ENCODE data around the gene BFSP1. TPM values are rescaled to one million over a fixed set of nuclear protein-coding genes. Genes with fewer than 3 reads are reported as not detected.

Gene BFSP1
- total RNA-seq, 2 experiments from 2014 or later, result 2.7 to 3.2 TPM

- H3K4me1 Mint-ChIP-seq, result peaks cover 4% of the 10 kb centered on the region
- H3K27me3 Mint-ChIP-seq, result peaks cover 61% of the 10 kb centered on the region
- ChIA-PET CTCF (no interaction called here), POLR2A (no interaction called here)
- no peaks in the 10 kb centered on the region for H3K36me3 Mint-ChIP-seq (ENCODE audit: low read depth)
- H3K27ac Mint-ChIP-seq, result no peak overlapping the region
- no peak for DNase-seq
- no peaks in the 10 kb centered on the region for H3K9me3 Mint-ChIP-seq
- no peak overlapping the region for H3K4me3 Mint-ChIP-seq
Measured at GRCh38 chr20:17545127-17545526, 13.9 kb upstream of the BFSP1 start.

- Mint-ChIP-seq H3K27ac (no peak overlapping the region), H3K27me3 (peaks cover 55% of the 10 kb centered on the region), H3K4me1 (peaks cover 6% of the 10 kb centered on the region), H3K9me3 (no peaks in the 10 kb centered on the region), H3K36me3 (ENCODE audit: low read depth) (no peaks in the 10 kb centered on the region), H3K4me3 (no peak overlapping the region)
- ChIA-PET CTCF (interaction anchor here (1.4 kb wide), 1 partner anchor 38 kb away, joined by 5 read pairs; no protein-coding TSS in a partner anchor), POLR2A (interaction anchor here (1.5 kb wide), 1 partner anchor 66 kb away, joined by 3 read pairs; no protein-coding TSS in a partner anchor)
- DNase-seq, result no peak
Measured at GRCh38 chr20:17543531-17544131, 12.5 kb upstream of the BFSP1 start.

GRCh38 chr20:17542993-17543412 is 11.8 kb upstream of the BFSP1 start:
- POLR2A ChIA-PET, result interaction anchor here (1.5 kb wide), 1 partner anchor 67 kb away, joined by 3 read pairs; no protein-coding TSS in a partner anchor
- H3K9me3 Mint-ChIP-seq, result no peaks in the 10 kb centered on the region

GRCh38 chr20:17542481-17542880 is 11.3 kb upstream of the BFSP1 start:
- DNase-seq, result no peak
- H3K4me1 Mint-ChIP-seq, result peaks cover 16% of the 10 kb centered on the region
- ChIA-PET CTCF (interaction anchor here (1.1 to 3.3 kb wide), 2 partner anchors 29 to 140 kb away, joined by 3 to 15 read pairs; partner anchors contain the start of gene RRBP1), POLR2A (interaction anchor here (1.5 kb wide), 1 partner anchor 68 kb away, joined by 3 read pairs; no protein-coding TSS in a partner anchor)
- no peaks in the 10 kb centered on the region for H3K36me3 Mint-ChIP-seq (ENCODE audit: low read depth)
- H3K9me3 Mint-ChIP-seq, result no peaks in the 10 kb centered on the region
- H3K27ac Mint-ChIP-seq, result no peak overlapping the region
- H3K4me3 Mint-ChIP-seq, result no peak overlapping the region
- H3K27me3 Mint-ChIP-seq, result peaks cover 56% of the 10 kb centered on the region

More at GRCh38 chr20:17542993-17543412, 11.8 kb upstream of the BFSP1 start:
- H3K27me3 Mint-ChIP-seq, result peaks cover 53% of the 10 kb centered on the region
- no peak for DNase-seq
- peaks cover 11% of the 10 kb centered on the region for H3K4me1 Mint-ChIP-seq
- no peaks in the 10 kb centered on the region for H3K36me3 Mint-ChIP-seq (ENCODE audit: low read depth)
- H3K4me3 Mint-ChIP-seq, result no peak overlapping the region
- H3K27ac Mint-ChIP-seq, result no peak overlapping the region
- CTCF ChIA-PET, result interaction anchor here (1.1 to 1.4 kb wide), 2 partner anchors 28 to 38 kb away, joined by 3 to 5 read pairs; no protein-coding TSS in a partner anchor

- CTCF ChIA-PET, result interaction anchor here (0.9 to 3.3 kb wide), 3 partner anchors 29 to 140 kb away, joined by 3 to 15 read pairs (median 3); partner anchors contain the start of gene RRBP1
- Mint-ChIP-seq H3K4me3 (no peak overlapping the region), H3K9me3 (no peaks in the 10 kb centered on the region), H3K27ac (no peak overlapping the region), H3K27me3 (peaks cover 53% of the 10 kb centered on the region), H3K4me1 (peaks cover 21% of the 10 kb centered on the region), H3K36me3 (ENCODE audit: low read depth) (no peaks in the 10 kb centered on the region)
- POLR2A ChIA-PET, result no interaction called here
- no peak for DNase-seq
Measured at GRCh38 chr20:17541996-17542395, 10.8 kb upstream of the BFSP1 start.

GRCh38 chr20:17541596-17541995 is 10.4 kb upstream of the BFSP1 start:
- Mint-ChIP-seq H3K4me3 (no peak overlapping the region), H3K9me3 (no peaks in the 10 kb centered on the region), H3K27me3 (peaks cover 56% of the 10 kb centered on the region), H3K36me3 (ENCODE audit: low read depth) (no peaks in the 10 kb centered on the region), H3K4me1 (peaks cover 25% of the 10 kb centered on the region), H3K27ac (no peak overlapping the region)
- CTCF ChIA-PET, result interaction anchor here (0.9 to 3.3 kb wide), 2 partner anchors 34 to 141 kb away, joined by 3 to 15 read pairs; partner anchors contain the start of gene RRBP1
- POLR2A ChIA-PET, result no interaction called here
- DNase-seq, result no peak

- H3K36me3 Mint-ChIP-seq (ENCODE audit: low read depth), result no peaks in the 10 kb centered on the region
- no peaks in the 10 kb centered on the region for H3K9me3 Mint-ChIP-seq
- POLR2A ChIA-PET, result interaction anchor here (2.3 kb wide), 1 partner anchor 32 kb away, joined by 8 read pairs; the partner anchor contains the start of gene DSTN
- DNase-seq, result peak; percentile 58
- H3K27me3 Mint-ChIP-seq, result peaks cover 37% of the 10 kb centered on the region
- no peak overlapping the region for H3K4me3 Mint-ChIP-seq
- no peak overlapping the region for H3K27ac Mint-ChIP-seq
- peaks cover 36% of the 10 kb centered on the region for H3K4me1 Mint-ChIP-seq
- CTCF ChIA-PET, result interaction anchor here (1.3 kb wide), 1 partner anchor 359 kb away, joined by 4 read pairs; no protein-coding TSS in a partner anchor
Measured at GRCh38 chr20:17538517-17539170, 7.5 kb upstream of the BFSP1 start.

GRCh38 chr20:17537959-17538358 is 6.8 kb upstream of the BFSP1 start:
- Mint-ChIP-seq H3K36me3 (ENCODE audit: low read depth) (no peaks in the 10 kb centered on the region), H3K4me3 (no peak overlapping the region), H3K27me3 (peaks cover 30% of the 10 kb centered on the region), H3K27ac (no peak overlapping the region), H3K4me1 (peaks cover 42% of the 10 kb centered on the region), H3K9me3 (no peaks in the 10 kb centered on the region)
- ChIA-PET CTCF (interaction anchor here (1.6 to 3.6 kb wide), 3 partner anchors 73 to 401 kb away, joined by 4 to 16 read pairs (median 8); no protein-coding TSS in a partner anchor), POLR2A (no interaction called here)
- DNase-seq, result no peak

GRCh38 chr20:17536944-17537444 is 5.8 kb upstream of the BFSP1 start:
- no peaks in the 10 kb centered on the region for H3K36me3 Mint-ChIP-seq (ENCODE audit: low read depth)
- no peak overlapping the region for H3K4me3 Mint-ChIP-seq
- peak; percentile 77 for DNase-seq
- peaks cover 45% of the 10 kb centered on the region for H3K4me1 Mint-ChIP-seq
- no peaks in the 10 kb centered on the region for H3K9me3 Mint-ChIP-seq
- CTCF ChIA-PET, result interaction anchor here (0.6 to 3.6 kb wide), 19 partner anchors 11 to 402 kb away, joined by 3 to 33 read pairs (median 4); partner anchors contain the start of genes DSTN and RRBP1
- peaks cover 25% of the 10 kb centered on the region for H3K27me3 Mint-ChIP-seq
- H3K27ac Mint-ChIP-seq, result no peak overlapping the region
- POLR2A ChIA-PET, result interaction anchor here (0.6 to 1.7 kb wide), 7 partner anchors 32 to 432 kb away, joined by 3 to 11 read pairs (median 3); partner anchors contain the start of genes DSTN and RRBP1

- peaks cover 10% of the 10 kb centered on the region for H3K27me3 Mint-ChIP-seq
- CTCF ChIA-PET, result interaction anchor here (2.0 to 8.2 kb wide), 3 partner anchors 29 to 364 kb away, joined by 6 to 77 read pairs (median 16); partner anchors contain the start of gene RRBP1
- H3K4me1 Mint-ChIP-seq, result peaks cover 56% of the 10 kb centered on the region
Measured at GRCh38 chr20:17534077-17534476, 2.9 kb upstream of the BFSP1 start.

GRCh38 chr20:17533396-17533795 is 2.2 kb upstream of the BFSP1 start:
- no peak overlapping the region for H3K4me3 Mint-ChIP-seq
- H3K27me3 Mint-ChIP-seq, result peaks cover 6% of the 10 kb centered on the region
- peak; percentile 52 for DNase-seq
- no peaks in the 10 kb centered on the region for H3K9me3 Mint-ChIP-seq
- POLR2A ChIA-PET, result interaction anchor here (1.1 to 1.8 kb wide), 5 partner anchors 17 to 460 kb away, joined by 3 to 6 read pairs (median 3); no protein-coding TSS in a partner anchor
- peak overlapping the region; percentile 71 for H3K27ac Mint-ChIP-seq
- H3K36me3 Mint-ChIP-seq (ENCODE audit: low read depth), result no peaks in the 10 kb centered on the region
- H3K4me1 Mint-ChIP-seq, result peaks cover 51% of the 10 kb centered on the region
- CTCF ChIA-PET, result interaction anchor here (1.0 to 8.2 kb wide), 5 partner anchors 28 to 463 kb away, joined by 3 to 77 read pairs (median 6); partner anchors contain the start of gene RRBP1

More at GRCh38 chr20:17534077-17534476, 2.9 kb upstream of the BFSP1 start:
- peak overlapping the region; percentile 71 for H3K27ac Mint-ChIP-seq
- POLR2A ChIA-PET, result interaction anchor here (1.0 to 1.8 kb wide), 2 partner anchors 29 to 76 kb away, joined by 4 to 6 read pairs; no protein-coding TSS in a partner anchor
- no peak overlapping the region for H3K4me3 Mint-ChIP-seq
- no peaks in the 10 kb centered on the region for H3K36me3 Mint-ChIP-seq (ENCODE audit: low read depth)
- DNase-seq, result no peak
- no peaks in the 10 kb centered on the region for H3K9me3 Mint-ChIP-seq

GRCh38 chr20:17531665-17532025 is 466 bp upstream of the BFSP1 start:
- CTCF ChIA-PET, result interaction anchor here (0.7 to 8.2 kb wide), 14 partner anchors 15 to 439 kb away, joined by 3 to 77 read pairs (median 3); partner anchors contain the start of genes DSTN and RRBP1
- Mint-ChIP-seq H3K9me3 (no peaks in the 10 kb centered on the region), H3K27me3 (peaks cover under 1% of the 10 kb centered on the region), H3K4me1 (peaks cover 35% of the 10 kb centered on the region), H3K27ac (peak overlapping the region; percentile 94), H3K36me3 (ENCODE audit: low read depth) (no peaks in the 10 kb centered on the region), H3K4me3 (peak overlapping the region; percentile 95)
- DNase-seq, result no peak
- POLR2A ChIA-PET, result interaction anchor here (0.6 to 4.9 kb wide), 16 partner anchors 19 to 976 kb away, joined by 3 to 71 read pairs (median 6); partner anchors contain the start of genes DSTN, KAT14, PET117 and RRBP1
